K562 (cell line): ENCODE measurements around the gene TTC4.

Source experiments
- FOXJ2 ChIP-seq: fragments of 200-800 bp; sonication (Bioruptor generic); IDR thresholded peaks from 2 replicates; pipeline ENCODE4 v1.6.1; 2016; ENCODE audit warnings: missing genetic modification characterization, missing compliant biosample characterization
- SRSF9 ChIP-seq: fragments of 200-400 bp; formaldehyde crosslinking; IDR thresholded peaks from 2 replicates; pipeline ENCODE4 v1.6.1; 2017; ENCODE audit warnings: low read depth, low read length, borderline replicate concordance

DNA sequence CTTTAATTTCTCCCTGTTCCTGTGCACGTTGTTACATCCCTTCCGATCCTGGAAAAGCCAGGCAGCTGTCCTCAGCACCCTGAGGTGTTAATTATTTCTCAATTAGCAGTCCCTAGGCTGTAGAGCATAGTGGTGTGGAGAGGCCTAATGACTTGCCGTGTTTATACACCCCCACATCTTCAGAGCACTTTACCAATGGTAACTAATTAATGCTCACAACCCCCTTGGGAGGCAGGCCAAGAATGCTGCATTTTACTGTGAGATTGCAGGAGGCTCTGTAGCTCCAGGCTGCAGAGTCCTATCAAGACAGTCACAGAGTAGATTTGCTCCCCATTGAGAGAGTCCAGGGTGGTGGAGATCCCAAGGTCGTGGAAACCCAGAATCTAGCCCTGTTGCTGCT, 51.1 kb downstream of the TTC4 start:
- TF ChIP-seq FOXJ2 (tag) (no peak), SRSF9 (no peak)
